Measurements from ENCODE around the gene SLC12A7. TPM values are rescaled to one million over a fixed set of nuclear protein-coding genes. Genes with fewer than 3 reads are reported as not detected.

Gene SLC12A7
- total and polyA plus RNA-seq, 2 of the 13 experiments (the other 11 are each of a cell fraction or from before 2014, with no cell fraction given), result 14.0 to 18.5 TPM

DNA sequence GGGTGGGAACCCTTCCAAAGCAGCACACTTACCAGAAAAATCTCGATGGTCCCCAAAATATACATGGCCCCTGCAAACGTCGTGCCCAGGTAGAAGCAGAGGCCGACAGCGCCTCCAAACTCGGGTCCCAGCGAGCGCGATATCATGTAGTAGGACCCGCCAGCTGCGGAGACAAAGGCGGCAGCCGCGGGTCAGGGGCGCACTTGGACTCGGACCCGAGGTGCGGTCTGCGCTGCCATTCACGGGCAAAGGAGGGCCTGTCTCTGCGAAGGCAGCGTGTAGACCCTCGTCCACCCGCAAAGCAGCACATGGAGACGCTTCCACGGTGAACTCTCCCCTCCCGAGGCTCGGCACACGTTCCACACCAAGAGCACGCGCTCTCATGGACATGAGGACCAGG lies 25.0 kb downstream of the SLC12A7 start:
- Histone ChIP-seq H3K4me2 (ENCODE audit: low read depth, low read length) (no peak overlapping the region), H3K4me3 (replicated peaks in 1 of 3; ENCODE audit: insufficient read depth in 1 of 3, low read depth in 2 of 3, low read length in 3 of 3) (no peak overlapping the region), H3K4me1 (ENCODE audit: insufficient read depth, low read length) (no peaks in the 10 kb centered on the region), H3K36me3 (replicated peaks in 1 of 2; ENCODE audit: control insufficient read depth in 1 of 2, insufficient read depth in 2 of 2, low read length in 2 of 2) (peaks cover 33 to 72% of the 10 kb centered on the region in 2 experiments), H3K9me3 (ENCODE audit: low read length) (no peaks in the 10 kb centered on the region), H3K9ac (ENCODE audit: insufficient read depth, low read depth, low read length) (no peak overlapping the region), H3K27ac (ENCODE audit: extremely low read length, insufficient read depth, low read length) (no peak overlapping the region), H4K20me1 (ENCODE audit: insufficient read depth, low read length) (no peaks in the 10 kb centered on the region), H3K27me3 (ENCODE audit: control insufficient read depth in 1 of 2, insufficient read depth in 2 of 2, low read length in 2 of 2) (no peaks in the 10 kb centered on the region), H3K79me2 (ENCODE audit: insufficient read depth, low read length) (no peaks in the 10 kb centered on the region), H2AFZ (ENCODE audit: low read length) (no peak overlapping the region)
- ATAC-seq (no peak), FAIRE-seq (no peak), DNase-seq (ENCODE audit: low spot score) (no peak)
- BruUV-seq (replicated peaks), result no TSS peak
- CTCF ChIA-PET (ENCODE audit: low intra/inter-chr PET ratio, low total read pairs), result no interaction called here
- in situ Hi-C loops (cut with HindIII; ENCODE audit: extremely low pct_ligation_motif_present, low pct_unique_long_range_greater_than_20kb), result no loop called here
- TF ChIP-seq RBFOX2 (IDR thresholded peaks at IDR 0.05; ENCODE audit: low read depth, low read length), result 0 out of 2 replicates have a peak, but pooled peaks have one; percentile 37
- no peak for TF ChIP-seq U2AF1 (optimal IDR thresholded peaks at IDR 0.05; ENCODE audit: low read depth, low read length)
- no peak for TF ChIP-seq PTBP1 (IDR thresholded peaks at IDR 0.05; ENCODE audit: low read depth, low read length, poor library complexity, severe bottlenecking)
- TF ChIP-seq CTCF (CRISPR knock-in tag; IDR thresholded peaks at IDR 0.05), result no peak
- peak; percentile 80 for TF ChIP-seq AGO2 (optimal IDR thresholded peaks at IDR 0.05; ENCODE audit: low read depth, low read length)
- POLR2A ChIA-PET, result no interaction called here
- intact Hi-C loops (cut with micrococcal nuclease; ENCODE audit: unreplicated experiment), result no loop called here
- WGBS (ENCODE audit: low lambda C conversion rate), result 95% methylated on average over 4 of the region's 31 CpGs

GRCh38 chr5:1086137-1086536 lies 25.7 kb downstream of the SLC12A7 start:
- intact Hi-C loops (cut with micrococcal nuclease; ENCODE audit: unreplicated experiment), result no loop called here
- no peak for DNase-seq (ENCODE audit: low spot score)
- Histone ChIP-seq H3K27me3 (ENCODE audit: control insufficient read depth in 1 of 2, insufficient read depth in 2 of 2, low read length in 2 of 2) (no peaks in the 10 kb centered on the region), H3K4me2 (ENCODE audit: low read depth, low read length) (no peak overlapping the region), H3K79me2 (ENCODE audit: insufficient read depth, low read length) (no peaks in the 10 kb centered on the region), H4K20me1 (ENCODE audit: insufficient read depth, low read length) (no peaks in the 10 kb centered on the region), H3K9me3 (ENCODE audit: low read length) (no peaks in the 10 kb centered on the region), H3K27ac (ENCODE audit: extremely low read length, insufficient read depth, low read length) (no peak overlapping the region), H3K9ac (ENCODE audit: insufficient read depth, low read depth, low read length) (no peak overlapping the region), H3K36me3 (replicated peaks in 1 of 2; ENCODE audit: control insufficient read depth in 1 of 2, insufficient read depth in 2 of 2, low read length in 2 of 2) (peaks cover 30 to 73% of the 10 kb centered on the region in 2 experiments), H3K4me1 (ENCODE audit: insufficient read depth, low read length) (no peaks in the 10 kb centered on the region), H3K4me3 (replicated peaks in 1 of 3; ENCODE audit: insufficient read depth in 1 of 3, low read depth in 2 of 3, low read length in 3 of 3) (no peak overlapping the region), H2AFZ (ENCODE audit: low read length) (no peak overlapping the region)
- ChIA-PET CTCF (ENCODE audit: low intra/inter-chr PET ratio, low total read pairs) (no interaction called here), POLR2A (no interaction called here)
- BruUV-seq (replicated peaks), result no TSS peak
- in situ Hi-C loops (cut with HindIII; ENCODE audit: extremely low pct_ligation_motif_present, low pct_unique_long_range_greater_than_20kb), result no loop called here
- no peak for FAIRE-seq
- 98% methylated on average over 4 of the region's 11 CpGs for WGBS (ENCODE audit: low lambda C conversion rate)
- TF ChIP-seq ATF7 (IDR thresholded peaks at IDR 0.05) (peak; percentile 66), ATF7 (CRISPR knock-in tag; IDR thresholded peaks at IDR 0.05) (no peak), ZNF225 (CRISPR knock-in tag; IDR thresholded peaks at IDR 0.05) (no peak)
- no peak for ATAC-seq
